Activated T-helper 1 cell treated with Interleukin-2 at 50 U/mL for 16 hours (primary cell): ENCODE data around the gene PRKAA1.

Source experiments
- DNase-seq: peaks from one replicate; pipeline ENCODE4 v3.0.0-alpha.2; 2020; ENCODE audit warnings: low read depth

PRKAA1 gene

DNA sequence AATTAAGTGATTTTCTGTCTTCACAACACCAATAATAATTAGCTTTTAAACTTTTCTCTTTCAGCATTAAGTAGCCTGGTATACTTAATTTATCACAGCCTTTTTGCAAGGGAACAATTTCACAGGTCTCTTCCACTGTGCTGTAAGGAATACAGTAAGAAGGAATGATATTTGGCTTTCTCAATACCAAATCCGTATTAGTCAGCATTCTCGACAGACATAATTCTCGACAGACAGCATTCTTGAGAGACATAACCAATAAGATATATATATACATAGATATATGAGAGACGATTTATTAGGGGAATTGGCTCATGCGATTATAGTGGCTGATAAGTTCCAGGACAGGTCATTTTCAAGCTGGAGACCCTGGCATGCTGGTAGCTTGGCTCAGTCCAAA, 18.0 kb downstream of the PRKAA1 start:
- DNase-seq = no peak

DNA sequence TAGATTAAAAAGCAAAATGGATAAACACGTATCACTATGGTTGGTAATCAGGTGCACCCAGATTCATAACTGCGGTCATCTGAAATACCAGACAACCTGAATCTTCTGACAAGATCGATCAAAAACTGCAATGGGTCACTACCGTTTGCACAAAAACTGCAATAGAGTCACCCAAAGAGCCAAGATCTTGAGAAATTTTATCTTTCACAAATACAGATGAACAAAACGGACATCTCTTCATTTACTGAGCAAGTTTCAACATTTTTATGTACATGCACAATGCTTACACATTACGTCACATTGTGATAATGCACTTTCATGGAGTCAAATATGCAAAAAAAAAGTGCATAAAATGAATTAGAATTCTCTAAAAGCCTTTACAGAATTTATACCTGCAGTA, 18.6 kb downstream of the PRKAA1 start:
- no peak for DNase-seq

DNA sequence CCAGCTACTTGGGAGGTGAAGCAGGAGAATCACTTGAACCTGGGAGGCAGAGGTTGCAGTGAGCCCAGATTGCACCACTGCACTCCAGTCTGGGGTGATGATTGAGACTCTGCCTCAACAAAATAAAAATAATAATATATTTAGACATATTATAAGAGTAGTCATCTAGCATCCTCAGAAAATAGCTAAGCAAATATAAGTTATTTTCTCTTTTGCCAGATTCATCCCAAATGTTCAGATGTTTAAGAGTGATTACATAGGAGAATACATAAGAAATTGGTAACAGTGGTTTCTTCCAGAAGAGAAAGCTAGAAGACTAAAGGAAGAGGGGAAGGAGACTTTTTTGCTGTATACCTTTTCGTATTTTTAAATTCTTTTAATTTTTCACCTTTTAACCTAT, 20.0 kb downstream of the PRKAA1 start:
- no peak for DNase-seq

DNA sequence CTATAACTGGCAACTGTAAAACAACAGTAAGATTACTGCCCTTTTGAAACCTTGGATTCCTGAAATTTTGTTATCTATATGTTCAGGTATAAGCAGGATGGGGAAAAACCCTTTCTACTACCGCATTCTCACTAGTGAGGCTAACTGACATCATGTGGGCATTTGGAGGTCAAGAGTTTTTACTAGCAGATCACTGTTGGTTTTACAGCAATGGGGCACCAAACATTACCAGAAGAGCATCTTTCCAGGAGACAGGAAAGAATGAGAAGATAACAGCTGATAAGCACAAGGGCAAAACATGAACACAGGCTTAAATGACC, 21.6 kb downstream of the PRKAA1 start:
- no peak for DNase-seq

DNA sequence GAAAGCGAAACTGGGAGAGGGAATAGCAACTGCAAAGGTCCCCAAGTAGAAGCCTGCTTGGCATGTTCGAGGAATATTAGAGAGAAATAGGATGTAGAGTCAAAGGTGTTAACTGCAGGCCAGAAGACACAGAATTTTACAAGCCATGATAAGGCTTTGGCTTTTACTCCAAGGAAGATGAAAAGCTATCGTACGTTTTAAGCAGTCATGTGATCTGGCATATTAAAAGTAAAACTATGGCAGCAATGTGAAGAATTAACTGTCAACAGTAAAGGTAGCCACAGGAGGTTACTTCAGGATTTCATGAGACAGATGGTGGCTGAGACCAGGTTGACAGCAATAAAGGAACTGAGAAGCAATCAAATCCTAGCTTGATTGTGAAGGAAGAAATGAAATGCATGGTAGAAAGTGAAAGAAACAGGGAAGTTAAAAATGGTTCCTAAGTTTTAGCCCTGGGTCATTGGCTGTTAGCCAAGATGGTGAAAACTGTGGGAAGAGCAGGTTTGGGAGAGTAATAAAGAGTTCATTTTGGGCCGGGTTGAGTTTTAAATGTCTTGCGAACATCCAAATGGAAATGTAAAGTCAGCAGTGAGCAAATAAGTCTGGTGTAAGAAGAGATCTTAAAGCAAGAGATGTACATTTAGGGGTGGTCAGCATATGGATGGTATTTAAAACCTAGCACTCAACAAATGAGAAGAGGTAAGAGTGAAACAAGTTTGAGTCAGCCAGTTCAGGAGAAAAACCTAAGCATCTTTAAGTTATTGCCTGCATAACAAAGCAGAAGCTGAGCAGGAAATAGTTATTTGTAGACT, 22.1 kb downstream of the PRKAA1 start:
- DNase-seq = no peak

- DNase-seq = no peak
These were observed 22.9 kb downstream of the PRKAA1 start for GRCh38 chr5:40775085-40775845.

- no peak for DNase-seq
These were observed 23.6 kb downstream of the PRKAA1 start for GRCh38 chr5:40774623-40775022.

DNA sequence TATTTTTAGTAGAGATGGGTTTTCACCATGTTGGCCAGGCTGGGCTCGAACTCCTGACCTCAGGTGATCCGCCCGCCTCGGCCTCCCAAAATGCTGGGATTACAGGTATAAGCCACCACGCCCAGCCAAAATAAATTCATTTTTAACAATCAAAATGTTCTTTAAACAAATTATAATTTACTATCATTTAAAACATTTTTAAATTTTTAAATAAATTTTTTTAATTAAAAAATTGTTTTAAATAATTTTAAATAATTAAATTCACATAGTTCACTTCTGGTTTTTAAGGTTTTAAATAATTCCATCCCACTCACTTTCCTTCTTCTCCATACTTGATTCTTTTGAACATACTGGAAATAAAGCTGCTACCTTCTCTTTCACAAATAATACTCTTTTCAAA, 27.4 kb downstream of the PRKAA1 start:
- no peak for DNase-seq

DNA sequence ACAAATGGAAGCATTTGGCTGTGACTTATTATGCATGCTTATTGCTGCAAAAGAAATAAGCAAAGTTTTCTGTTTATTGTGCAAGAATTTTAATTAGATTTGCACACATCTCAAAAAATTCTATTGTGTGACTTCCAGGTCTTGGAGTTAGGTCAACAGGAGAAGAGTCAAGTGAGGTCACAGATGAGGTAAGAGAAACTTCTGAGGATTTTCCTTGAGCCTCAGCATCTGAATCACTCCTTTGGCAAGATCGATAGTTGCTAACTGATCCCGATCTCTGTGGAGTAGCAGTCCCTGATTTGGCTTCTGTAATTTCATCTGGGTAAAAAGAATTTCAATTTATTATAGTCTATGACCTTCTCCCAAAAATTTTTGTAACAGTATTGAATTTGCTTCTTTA, 35.5 kb downstream of the PRKAA1 start:
- no peak for DNase-seq

- DNase-seq = no peak
These were observed 40.8 kb downstream of the PRKAA1 start for GRCh38 chr5:40757400-40757799.

DNA sequence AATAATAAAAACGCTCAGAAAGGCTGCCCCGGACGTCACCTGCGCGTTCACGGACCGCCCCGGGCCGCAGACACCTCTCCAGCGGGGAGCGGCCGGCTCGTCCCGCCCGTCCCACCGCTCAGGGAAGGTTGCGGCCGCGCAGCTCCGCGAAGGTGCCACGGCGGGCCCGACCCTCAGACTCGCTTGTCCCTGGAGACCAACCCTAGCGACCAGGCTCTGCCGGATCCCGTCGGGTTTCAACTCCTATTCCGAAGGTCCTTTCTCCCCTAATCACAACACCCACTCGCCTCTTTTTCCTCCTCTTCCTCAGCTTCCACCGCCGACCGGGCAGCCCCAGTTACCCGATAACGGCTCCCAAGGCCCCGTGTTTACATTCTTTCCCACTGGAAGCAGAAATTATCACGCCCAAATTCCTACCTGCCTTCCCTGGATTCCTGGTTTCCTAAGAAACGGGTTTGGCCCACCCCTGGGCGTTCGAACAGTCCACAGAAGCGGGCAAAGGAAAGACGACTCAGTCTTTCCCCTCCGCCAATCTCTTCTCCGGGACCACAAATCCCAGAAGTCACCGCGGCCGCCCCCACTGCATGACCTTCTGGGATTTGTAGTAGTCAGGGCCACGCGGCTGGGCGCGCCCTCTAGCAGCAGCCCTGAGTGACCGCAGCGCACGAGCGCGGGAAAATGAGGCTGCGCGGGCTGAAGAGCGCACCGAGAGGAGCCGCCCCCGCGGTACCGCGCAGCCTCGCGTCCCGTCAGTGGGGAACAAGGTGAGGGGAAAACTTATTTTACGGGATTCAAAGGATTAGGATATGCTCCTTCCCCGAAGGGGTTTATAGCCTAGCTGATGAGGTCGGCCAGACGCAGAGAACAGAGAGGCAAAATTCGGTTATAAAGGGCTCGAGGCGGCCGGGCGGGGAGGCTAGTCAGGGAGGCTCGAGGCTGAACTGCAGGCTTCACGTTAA, 42.5 kb downstream of the PRKAA1 start, which contains the start of gene TTC33:
TSS of gene TTC33 (minus strand) at position 555 of the 959 bp plus-strand sequence. CDS start 8,943 bp downstream, outside the sequence.
- peak; percentile 87 for DNase-seq

DNA sequence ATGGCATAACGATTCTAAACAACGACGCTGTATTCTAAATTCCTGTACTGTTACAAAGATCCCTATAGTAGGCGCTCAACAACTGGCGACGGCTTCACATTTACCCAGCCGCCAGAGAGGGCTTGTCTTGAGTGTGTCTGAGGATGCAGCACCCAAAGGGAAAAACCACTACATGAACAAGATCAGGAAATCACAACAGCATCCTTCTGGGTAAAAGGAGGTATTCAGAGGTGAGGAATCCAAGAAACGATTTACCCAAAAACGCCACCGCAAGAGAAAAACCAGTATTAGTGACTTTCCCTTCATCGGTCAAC, 43.1 kb downstream of the PRKAA1 start:
- DNase-seq = peak; percentile 35

- no peak for DNase-seq
These were observed 43.6 kb downstream of the PRKAA1 start for GRCh38 chr5:40754381-40755092.

GRCh38 chr5:40746703-40747102, 51.5 kb downstream of the PRKAA1 start:
- DNase-seq = no peak

DNA sequence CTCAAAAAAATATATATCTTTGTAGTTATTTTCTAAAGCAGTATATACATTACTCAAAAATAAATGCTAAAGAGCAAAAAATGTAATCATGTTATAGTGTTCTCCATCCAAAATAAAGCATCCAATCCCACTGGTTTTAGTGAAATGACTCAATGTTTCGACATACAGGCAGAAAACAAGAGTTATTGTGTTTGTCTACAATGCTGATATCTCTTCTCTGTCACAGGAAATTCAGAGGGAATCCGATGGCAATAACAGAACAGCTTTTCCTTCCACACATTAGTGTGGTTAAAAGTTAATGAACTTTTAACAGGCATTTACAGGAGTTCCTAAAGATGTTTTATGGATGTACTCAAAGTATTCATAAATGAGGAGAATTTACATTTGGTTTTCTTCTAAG, 54.4 kb downstream of the PRKAA1 start:
- no peak for DNase-seq

DNA sequence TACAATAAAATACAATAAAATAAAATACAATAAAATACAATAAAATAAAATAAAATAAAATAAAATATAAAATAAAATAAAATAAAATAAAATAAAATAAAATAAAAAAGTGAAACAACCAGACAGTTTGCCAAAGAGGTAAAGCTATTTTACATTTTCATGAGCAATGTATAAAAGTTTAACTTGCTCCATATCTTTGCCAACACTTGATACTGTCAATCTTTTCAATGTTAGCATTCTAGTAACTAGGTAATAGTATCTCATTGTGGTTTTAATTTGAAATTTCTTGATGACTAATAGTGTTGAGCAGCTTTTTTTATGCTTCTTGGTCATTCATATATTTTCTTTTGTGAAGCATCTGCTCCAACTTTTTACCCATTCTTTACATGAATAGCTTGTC, 59.7 kb downstream of the PRKAA1 start:
- no peak for DNase-seq

DNA sequence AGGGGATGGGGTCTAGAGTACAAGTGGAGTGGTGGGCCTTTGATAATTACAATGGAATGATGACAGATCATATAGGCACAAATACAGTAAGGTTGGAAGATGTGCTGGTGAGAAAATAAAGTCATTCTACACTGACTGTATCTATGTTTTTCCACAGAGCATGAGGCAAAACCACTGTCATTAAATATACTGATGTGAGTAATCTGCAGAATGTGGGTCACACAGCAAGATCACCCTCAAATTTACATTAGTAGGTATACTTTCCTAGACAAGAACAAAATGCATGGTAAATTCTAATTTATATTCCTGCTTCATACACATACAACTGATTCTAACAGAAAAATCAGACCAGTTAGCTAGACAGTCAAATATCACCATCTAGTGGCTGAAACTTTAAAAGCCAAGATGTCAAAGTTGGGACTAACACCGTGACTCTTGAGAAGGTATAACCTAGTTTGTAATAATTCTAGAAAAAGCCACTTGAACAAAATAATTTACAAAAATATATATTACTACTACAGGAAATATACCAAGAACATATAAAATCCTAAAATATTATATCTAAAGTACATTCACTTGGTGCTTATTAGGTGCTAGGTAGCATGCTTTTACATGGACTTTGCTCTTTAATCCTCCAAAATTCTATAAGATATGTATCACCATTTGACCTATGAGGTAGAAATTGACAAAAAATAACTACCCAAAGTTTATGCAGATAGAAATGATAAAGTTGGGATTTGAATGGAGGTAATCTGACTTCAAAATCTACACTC, 61.9 kb downstream of the PRKAA1 start:
- DNase-seq = no peak

GRCh38 chr5:40735609-40736008, 62.6 kb downstream of the PRKAA1 start:
- DNase-seq = no peak

- no peak for DNase-seq
These were observed 63.2 kb downstream of the PRKAA1 start for GRCh38 chr5:40734986-40735385.

DNA sequence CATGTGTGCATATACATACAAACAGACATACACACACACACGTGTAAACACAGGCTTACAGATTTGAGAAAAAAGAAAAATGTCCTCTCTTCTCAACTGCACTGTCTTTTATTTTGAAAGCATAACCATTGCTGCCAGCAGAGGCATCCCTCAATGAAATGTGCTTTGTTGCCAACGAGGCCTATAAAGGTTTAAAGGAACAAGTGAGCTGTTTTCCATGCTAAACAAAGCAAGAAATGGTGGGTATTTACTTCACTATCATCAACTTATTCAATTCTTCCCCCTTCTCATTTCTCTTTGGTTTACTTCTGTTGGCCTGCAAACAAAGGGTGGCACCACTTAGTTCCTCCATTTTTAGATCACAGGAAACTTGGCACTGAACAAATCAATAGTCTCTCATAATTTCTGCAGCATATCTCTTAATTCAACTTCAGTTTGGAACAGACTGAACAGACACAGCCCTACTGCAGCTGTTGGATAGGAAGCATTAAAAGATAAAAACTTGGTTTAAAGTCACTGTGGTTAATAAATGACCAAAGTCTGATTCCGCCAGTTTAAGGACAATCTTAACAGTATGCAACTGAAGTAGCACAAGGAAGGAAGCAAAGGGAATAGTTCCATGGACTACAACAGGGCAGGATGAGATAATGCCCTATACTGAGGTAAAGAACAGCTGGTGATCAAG, 64.2 kb downstream of the PRKAA1 start:
- no peak for DNase-seq

DNA sequence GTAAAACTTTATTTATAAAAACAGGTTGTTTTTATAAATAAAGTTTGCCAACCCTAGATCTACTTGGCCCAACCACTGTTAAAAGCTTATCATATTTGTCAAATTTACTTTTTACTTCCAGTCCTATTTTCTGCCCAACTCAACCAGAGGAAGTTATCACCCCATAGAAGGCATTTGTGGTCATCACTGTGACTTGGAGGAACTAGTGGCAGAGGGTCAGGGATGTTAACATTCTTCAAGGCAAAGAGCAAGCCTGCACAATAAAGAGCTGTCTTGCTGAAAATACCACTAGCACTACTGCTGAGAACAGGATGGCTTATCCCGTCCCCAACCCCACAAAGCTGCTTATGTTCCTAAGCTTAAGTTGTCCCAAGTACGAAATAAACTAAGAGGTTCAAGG, 64.7 kb downstream of the PRKAA1 start:
- no peak for DNase-seq
